AG10803 (cell line): ENCODE measurements around the gene RAPGEFL1.

Experiments used
- DNase-seq: peaks from one replicate; pipeline ENCODE4 v3.0.0; 2010; ENCODE audit warnings: low read depth
- H3K4me3 ChIP-seq: 2 replicates; pipeline ENCODE4 v1.5.1; 2011; ENCODE audit warnings: mild to moderate bottlenecking, low read length, control low read depth
- TF ChIP-seq, protein P1 (sequence below): conservative IDR thresholded peaks from 2 replicates; pipeline ENCODE4 v1.5.1; 2011; ENCODE audit warnings: mild to moderate bottlenecking, low read length, control low read depth, inconsistent platforms

Gene RAPGEFL1

DNA sequence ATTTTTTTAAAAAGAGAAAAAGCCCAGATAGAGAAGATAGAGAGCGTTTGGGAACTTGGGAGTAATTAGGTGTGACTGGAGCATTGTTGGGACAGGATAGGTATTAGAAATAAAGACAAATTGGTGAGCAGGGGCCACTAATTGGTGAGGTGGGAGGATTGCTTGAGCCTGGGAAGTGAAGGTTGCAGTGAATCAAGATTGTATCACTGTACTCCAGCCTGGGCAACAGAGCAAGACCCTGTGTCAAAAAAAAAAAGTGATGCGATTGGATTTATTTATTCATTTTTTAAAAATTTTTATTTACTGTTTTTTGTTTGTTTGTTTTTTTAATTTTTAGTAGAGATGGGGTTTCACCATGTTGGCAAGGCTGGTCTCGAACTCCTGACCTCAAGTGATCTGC lies 31.8 kb upstream of the RAPGEFL1 start:
- TF ChIP-seq, protein P1, sequence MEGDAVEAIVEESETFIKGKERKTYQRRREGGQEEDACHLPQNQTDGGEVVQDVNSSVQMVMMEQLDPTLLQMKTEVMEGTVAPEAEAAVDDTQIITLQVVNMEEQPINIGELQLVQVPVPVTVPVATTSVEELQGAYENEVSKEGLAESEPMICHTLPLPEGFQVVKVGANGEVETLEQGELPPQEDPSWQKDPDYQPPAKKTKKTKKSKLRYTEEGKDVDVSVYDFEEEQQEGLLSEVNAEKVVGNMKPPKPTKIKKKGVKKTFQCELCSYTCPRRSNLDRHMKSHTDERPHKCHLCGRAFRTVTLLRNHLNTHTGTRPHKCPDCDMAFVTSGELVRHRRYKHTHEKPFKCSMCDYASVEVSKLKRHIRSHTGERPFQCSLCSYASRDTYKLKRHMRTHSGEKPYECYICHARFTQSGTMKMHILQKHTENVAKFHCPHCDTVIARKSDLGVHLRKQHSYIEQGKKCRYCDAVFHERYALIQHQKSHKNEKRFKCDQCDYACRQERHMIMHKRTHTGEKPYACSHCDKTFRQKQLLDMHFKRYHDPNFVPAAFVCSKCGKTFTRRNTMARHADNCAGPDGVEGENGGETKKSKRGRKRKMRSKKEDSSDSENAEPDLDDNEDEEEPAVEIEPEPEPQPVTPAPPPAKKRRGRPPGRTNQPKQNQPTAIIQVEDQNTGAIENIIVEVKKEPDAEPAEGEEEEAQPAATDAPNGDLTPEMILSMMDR = no peak
- no peak for DNase-seq
- H3K4me3 ChIP-seq = no peak overlapping the region

DNA sequence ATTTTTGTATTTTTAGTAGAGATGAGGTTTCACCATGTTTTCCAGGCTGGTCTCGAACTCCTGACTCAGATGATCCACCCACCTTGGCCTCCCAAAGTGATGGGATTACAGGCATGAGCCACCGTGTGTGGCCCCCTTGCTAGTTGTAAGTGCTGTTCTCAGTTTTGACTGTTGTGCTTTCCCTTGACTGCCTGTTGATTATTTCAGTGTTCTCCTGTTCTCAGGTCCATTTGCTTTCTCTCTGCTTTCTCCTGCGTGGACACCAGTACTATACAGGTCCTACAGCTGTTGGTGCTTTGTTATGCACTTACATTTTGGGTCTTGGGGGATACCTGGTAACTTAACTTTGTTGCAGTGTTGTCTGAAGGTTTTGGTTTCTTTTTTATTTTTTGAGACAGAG lies 28.7 kb upstream of the RAPGEFL1 start:
- TF ChIP-seq, protein P1 = no peak
- no peak overlapping the region for H3K4me3 ChIP-seq
- DNase-seq = no peak

DNA sequence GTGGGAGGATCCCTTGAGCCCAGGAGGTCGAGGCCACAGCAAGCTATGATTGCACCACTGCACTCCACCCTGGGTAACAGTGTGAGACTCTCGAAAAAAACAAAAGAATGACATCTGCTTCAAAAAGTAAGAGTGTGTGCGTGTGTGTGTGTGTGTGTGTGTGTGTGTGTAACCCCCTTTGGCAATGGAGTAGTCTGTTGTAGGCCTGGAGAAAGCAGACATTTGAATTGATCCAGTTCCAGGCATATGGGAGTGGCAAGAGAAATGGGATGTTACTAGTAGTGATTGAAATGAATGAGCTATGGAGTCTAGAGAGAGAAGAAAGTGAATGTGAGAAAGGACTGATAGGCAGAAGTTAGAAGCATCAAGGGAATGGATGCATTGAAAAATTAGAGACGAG lies 27.0 kb upstream of the RAPGEFL1 start:
- peak; percentile 39 for DNase-seq
- TF ChIP-seq, protein P1 = no peak
- H3K4me3 ChIP-seq = no peak overlapping the region

DNA sequence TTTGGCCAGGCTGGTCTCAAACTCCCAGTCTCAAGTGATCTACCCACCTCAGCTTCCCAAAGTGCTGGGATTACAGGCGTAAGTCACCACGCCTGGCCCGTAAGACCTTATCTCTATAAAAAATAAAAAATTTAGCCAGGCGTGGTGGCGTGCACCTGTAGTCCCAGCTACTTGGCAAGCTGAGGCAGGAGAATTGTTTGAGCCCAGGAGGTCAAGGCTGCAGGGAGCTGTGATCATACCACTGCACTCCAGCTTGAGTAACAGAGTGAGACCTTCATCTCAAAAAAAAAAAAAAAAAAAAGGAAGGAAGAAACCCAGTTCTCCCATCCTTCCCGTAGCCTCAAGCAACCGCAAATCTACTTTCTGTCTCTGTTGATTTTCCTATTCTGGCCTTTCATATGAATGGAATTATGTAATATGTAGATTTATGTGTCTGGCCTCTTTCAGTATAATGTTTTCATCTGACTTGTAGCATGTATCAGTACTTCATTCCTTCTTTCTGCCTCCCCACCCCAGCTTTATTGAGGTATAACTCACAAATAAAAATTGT lies 25.8 kb upstream of the RAPGEFL1 start:
- H3K4me3 ChIP-seq = no peak overlapping the region
- no peak for DNase-seq
- TF ChIP-seq, protein P1 = no peak

DNA sequence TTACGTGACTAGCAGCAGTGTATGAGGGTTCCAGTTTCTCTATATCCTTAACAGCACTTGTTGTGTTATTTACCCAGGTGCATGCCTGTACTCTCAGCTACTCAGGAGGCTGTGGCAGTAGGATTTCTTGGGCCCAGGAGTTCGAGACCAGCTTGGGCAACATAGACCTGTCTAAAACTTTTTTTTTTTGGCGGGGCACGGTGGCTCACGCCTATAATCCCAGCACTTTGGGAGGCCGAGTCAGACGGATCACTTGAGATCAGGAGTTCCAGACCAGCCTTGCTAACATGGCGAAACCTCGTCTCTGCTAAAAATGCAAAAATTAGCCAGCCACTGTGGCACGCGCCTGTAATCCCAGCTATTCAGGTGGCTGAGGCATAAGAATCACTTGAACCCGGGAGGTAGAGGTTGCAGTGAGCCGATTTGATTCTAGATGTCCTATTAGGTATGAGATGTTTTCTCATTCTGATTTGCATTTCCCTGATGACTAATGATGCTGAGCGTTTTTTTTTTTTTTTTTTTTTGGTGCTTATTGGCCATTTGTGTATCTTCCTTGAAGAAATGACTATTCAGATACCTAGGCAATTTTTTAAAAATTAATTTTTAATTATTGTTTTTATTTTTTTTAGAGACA lies 23.6 kb upstream of the RAPGEFL1 start:
- TF ChIP-seq, protein P1 = no peak
- H3K4me3 ChIP-seq = no peak overlapping the region
- no peak for DNase-seq

DNA sequence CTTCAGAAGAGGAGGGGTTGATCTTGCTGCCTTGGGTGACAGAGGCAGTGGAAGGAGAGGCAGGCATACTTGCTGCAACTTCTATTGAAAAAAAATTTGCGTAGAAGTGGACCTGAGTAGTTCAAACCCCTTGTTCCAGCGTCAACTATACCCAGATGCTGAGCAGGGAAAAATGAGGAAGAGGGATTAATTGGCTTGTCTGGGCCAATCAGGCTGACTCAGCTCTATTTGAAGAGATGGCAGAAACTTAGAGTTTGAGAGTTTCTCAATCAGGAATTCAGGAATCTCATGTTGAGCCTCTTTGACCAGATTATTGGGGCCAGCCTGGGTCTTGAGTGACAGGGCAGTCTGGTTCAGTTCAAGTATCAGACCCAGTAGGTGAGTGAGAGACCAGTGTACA lies 19.3 kb upstream of the RAPGEFL1 start:
- no peak overlapping the region for H3K4me3 ChIP-seq
- TF ChIP-seq, protein P1 = no peak
- peak; percentile 43 for DNase-seq

DNA sequence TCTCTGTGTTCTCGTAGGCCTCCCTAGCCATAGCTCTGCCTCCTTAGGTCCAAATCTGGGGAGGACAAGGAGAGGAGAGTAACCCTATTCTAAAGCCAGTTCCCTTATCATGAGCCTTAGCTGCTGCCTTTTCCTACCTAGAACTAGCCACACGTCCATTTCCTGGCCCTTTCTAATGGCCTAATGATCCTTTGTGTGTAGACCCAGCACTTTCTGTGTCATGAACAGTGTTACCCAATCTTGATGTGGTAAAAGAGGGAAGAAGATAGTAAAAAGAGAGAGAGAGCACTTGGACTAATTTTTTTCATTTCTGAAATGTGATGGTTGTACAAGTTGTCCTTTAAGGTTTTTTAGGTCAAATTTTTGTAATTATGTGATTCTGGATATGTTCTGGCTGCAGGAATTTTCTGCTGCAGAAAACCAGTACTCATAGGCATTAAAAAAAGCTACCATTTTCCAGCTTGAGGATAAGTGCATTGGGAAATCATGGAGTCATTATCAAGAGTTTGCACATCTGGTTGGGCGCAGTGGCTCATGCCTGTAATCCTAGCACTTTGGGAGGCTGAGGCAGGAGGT lies 18.7 kb upstream of the RAPGEFL1 start:
- no peak for DNase-seq
- H3K4me3 ChIP-seq = no peak overlapping the region
- TF ChIP-seq, protein P1 = no peak
